ENCODE data around the gene DEF6. TPM values are rescaled to one million over a fixed set of nuclear protein-coding genes. Genes with fewer than 3 reads are reported as not detected.
A peak's percentile ranks its signal among the peaks of the same experiment; 100 is the strongest.

The DEF6 gene
- total and polyA plus RNA-seq, 2 experiments from 2014 or later: 5.1 to 7.2 TPM

GRCh38 chr6:35359346-35359743 is 61.7 kb downstream of the DEF6 start (continued):
- TF ChIP-seq, protein P1, sequence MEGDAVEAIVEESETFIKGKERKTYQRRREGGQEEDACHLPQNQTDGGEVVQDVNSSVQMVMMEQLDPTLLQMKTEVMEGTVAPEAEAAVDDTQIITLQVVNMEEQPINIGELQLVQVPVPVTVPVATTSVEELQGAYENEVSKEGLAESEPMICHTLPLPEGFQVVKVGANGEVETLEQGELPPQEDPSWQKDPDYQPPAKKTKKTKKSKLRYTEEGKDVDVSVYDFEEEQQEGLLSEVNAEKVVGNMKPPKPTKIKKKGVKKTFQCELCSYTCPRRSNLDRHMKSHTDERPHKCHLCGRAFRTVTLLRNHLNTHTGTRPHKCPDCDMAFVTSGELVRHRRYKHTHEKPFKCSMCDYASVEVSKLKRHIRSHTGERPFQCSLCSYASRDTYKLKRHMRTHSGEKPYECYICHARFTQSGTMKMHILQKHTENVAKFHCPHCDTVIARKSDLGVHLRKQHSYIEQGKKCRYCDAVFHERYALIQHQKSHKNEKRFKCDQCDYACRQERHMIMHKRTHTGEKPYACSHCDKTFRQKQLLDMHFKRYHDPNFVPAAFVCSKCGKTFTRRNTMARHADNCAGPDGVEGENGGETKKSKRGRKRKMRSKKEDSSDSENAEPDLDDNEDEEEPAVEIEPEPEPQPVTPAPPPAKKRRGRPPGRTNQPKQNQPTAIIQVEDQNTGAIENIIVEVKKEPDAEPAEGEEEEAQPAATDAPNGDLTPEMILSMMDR (conservative IDR thresholded peaks at IDR 0.05; ENCODE audit: low read depth in 2 of 2): no peak
- TF ChIP-seq CREB1 (CRISPR knock-in tag; IDR thresholded peaks at IDR 0.05; ENCODE audit: low read depth) (no peak), JUNB (IDR thresholded peaks at IDR 0.05; ENCODE audit: unreplicated experiment) (no peak), NANOG (IDR thresholded peaks at IDR 0.05; ENCODE audit: borderline replicate concordance) (no peak)
- TF ChIP-seq, protein P2, sequence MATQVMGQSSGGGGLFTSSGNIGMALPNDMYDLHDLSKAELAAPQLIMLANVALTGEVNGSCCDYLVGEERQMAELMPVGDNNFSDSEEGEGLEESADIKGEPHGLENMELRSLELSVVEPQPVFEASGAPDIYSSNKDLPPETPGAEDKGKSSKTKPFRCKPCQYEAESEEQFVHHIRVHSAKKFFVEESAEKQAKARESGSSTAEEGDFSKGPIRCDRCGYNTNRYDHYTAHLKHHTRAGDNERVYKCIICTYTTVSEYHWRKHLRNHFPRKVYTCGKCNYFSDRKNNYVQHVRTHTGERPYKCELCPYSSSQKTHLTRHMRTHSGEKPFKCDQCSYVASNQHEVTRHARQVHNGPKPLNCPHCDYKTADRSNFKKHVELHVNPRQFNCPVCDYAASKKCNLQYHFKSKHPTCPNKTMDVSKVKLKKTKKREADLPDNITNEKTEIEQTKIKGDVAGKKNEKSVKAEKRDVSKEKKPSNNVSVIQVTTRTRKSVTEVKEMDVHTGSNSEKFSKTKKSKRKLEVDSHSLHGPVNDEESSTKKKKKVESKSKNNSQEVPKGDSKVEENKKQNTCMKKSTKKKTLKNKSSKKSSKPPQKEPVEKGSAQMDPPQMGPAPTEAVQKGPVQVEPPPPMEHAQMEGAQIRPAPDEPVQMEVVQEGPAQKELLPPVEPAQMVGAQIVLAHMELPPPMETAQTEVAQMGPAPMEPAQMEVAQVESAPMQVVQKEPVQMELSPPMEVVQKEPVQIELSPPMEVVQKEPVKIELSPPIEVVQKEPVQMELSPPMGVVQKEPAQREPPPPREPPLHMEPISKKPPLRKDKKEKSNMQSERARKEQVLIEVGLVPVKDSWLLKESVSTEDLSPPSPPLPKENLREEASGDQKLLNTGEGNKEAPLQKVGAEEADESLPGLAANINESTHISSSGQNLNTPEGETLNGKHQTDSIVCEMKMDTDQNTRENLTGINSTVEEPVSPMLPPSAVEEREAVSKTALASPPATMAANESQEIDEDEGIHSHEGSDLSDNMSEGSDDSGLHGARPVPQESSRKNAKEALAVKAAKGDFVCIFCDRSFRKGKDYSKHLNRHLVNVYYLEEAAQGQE (IDR thresholded peaks at IDR 0.05; ENCODE audit: unreplicated experiment): no peak

- peak overlapping the region; percentile 93 for H3K27ac Mint-ChIP-seq
- no peak for DNase-seq (ENCODE audit: low spot score)
- TF ChIP-seq EZH2phosphoT487 (IDR thresholded peaks at IDR 0.05; ENCODE audit: unreplicated experiment) (no peak), CREB1 (CRISPR knock-in tag; IDR thresholded peaks at IDR 0.05; ENCODE audit: low read depth) (no peak), ZNF331 (CRISPR knock-in tag; IDR thresholded peaks at IDR 0.05; ENCODE audit: low read depth) (no peak), NANOG (IDR thresholded peaks at IDR 0.05; ENCODE audit: borderline replicate concordance) (no peak), ZNF114 (CRISPR knock-in tag; IDR thresholded peaks at IDR 0.05) (no peak), JUNB (IDR thresholded peaks at IDR 0.05; ENCODE audit: unreplicated experiment) (no peak), ETS1 (IDR thresholded peaks at IDR 0.05) (no peak), POLR2AphosphoS5 (IDR thresholded peaks at IDR 0.05; ENCODE audit: low read depth) (no peak), EZH2 (IDR thresholded peaks at IDR 0.05; ENCODE audit: low read depth, unreplicated experiment) (no peak)
- TF ChIP-seq, protein P3, sequence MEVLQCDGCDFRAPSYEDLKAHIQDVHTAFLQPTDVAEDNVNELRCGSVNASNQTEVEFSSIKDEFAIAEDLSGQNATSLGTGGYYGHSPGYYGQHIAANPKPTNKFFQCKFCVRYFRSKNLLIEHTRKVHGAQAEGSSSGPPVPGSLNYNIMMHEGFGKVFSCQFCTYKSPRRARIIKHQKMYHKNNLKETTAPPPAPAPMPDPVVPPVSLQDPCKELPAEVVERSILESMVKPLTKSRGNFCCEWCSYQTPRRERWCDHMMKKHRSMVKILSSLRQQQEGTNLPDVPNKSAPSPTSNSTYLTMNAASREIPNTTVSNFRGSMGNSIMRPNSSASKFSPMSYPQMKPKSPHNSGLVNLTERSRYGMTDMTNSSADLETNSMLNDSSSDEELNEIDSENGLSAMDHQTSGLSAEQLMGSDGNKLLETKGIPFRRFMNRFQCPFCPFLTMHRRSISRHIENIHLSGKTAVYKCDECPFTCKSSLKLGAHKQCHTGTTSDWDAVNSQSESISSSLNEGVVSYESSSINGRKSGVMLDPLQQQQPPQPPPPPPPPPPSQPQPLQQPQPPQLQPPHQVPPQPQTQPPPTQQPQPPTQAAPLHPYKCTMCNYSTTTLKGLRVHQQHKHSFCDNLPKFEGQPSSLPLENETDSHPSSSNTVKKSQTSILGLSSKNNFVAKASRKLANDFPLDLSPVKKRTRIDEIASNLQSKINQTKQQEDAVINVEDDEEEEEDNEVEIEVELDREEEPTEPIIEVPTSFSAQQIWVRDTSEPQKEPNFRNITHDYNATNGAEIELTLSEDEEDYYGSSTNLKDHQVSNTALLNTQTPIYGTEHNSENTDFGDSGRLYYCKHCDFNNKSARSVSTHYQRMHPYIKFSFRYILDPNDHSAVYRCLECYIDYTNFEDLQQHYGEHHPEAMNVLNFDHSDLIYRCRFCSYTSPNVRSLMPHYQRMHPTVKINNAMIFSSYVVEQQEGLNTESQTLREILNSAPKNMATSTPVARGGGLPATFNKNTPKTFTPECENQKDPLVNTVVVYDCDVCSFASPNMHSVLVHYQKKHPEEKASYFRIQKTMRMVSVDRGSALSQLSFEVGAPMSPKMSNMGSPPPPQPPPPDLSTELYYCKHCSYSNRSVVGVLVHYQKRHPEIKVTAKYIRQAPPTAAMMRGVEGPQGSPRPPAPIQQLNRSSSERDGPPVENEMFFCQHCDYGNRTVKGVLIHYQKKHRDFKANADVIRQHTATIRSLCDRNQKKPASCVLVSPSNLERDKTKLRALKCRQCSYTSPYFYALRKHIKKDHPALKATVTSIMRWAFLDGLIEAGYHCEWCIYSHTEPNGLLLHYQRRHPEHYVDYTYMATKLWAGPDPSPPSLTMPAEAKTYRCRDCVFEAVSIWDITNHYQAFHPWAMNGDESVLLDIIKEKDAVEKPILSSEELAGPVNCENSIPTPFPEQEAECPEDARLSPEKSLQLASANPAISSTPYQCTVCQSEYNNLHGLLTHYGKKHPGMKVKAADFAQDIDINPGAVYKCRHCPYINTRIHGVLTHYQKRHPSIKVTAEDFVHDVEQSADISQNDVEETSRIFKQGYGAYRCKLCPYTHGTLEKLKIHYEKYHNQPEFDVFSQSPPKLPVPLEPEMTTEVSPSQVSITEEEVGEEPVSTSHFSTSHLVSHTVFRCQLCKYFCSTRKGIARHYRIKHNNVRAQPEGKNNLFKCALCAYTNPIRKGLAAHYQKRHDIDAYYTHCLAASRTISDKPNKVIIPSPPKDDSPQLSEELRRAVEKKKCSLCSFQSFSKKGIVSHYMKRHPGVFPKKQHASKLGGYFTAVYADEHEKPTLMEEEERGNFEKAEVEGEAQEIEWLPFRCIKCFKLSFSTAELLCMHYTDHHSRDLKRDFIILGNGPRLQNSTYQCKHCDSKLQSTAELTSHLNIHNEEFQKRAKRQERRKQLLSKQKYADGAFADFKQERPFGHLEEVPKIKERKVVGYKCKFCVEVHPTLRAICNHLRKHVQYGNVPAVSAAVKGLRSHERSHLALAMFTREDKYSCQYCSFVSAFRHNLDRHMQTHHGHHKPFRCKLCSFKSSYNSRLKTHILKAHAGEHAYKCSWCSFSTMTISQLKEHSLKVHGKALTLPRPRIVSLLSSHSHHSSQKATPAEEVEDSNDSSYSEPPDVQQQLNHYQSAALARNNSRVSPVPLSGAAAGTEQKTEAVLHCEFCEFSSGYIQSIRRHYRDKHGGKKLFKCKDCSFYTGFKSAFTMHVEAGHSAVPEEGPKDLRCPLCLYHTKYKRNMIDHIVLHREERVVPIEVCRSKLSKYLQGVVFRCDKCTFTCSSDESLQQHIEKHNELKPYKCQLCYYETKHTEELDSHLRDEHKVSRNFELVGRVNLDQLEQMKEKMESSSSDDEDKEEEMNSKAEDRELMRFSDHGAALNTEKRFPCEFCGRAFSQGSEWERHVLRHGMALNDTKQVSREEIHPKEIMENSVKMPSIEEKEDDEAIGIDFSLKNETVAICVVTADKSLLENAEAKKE (CRISPR knock-in tag; IDR thresholded peaks at IDR 0.05): no peak
These were observed 62.2 kb downstream of the DEF6 start for GRCh38 chr6:35359744-35360348.

More at GRCh38 chr6:35359744-35360348, 62.2 kb downstream of the DEF6 start:
- peak; percentile 15 for ATAC-seq
- Histone ChIP-seq H3F3A (replicated peaks; ENCODE audit: low read depth) (no peaks in the 10 kb centered on the region), H4K20me1 (replicated peaks; ENCODE audit: insufficient read depth) (no peaks in the 10 kb centered on the region; the same call in 1 of the 2 replicates), H3K36me3 (ENCODE audit: insufficient read depth) (no peaks in the 10 kb centered on the region), H3K4me1 (ENCODE audit: insufficient read depth) (peaks cover 26% of the 10 kb centered on the region), H2AFZ (no peak overlapping the region), H3K9me2 (ENCODE audit: insufficient read depth) (no peaks in the 10 kb centered on the region), H3K27ac (ENCODE audit: low read depth) (peak overlapping the region; percentile 48), H3K4me3 (no peak overlapping the region), H3K27me3 (ENCODE audit: insufficient read depth) (no peaks in the 10 kb centered on the region), H3K79me2 (replicated peaks; ENCODE audit: insufficient read depth) (0 out of 2 replicates have a peak, but pooled peaks cover 3% of the 10 kb centered on the region), H3K4me2 (no peak overlapping the region)
- H3K4me1 Mint-ChIP-seq: peaks cover 38% of the 10 kb centered on the region
- H3K27me3 Mint-ChIP-seq (ENCODE audit: insufficient read depth, low read depth, poor library complexity): peaks cover 1% of the 10 kb centered on the region
- no peak overlapping the region; the same call in 2 of the 3 replicates for H3K4me3 Mint-ChIP-seq
- no peaks in the 10 kb centered on the region for H3K9me3 Mint-ChIP-seq
- H3K36me3 Mint-ChIP-seq (ENCODE audit: low read depth): peaks cover 14% of the 10 kb centered on the region

Measured in GM23338 (cell line).